SK-N-MC (cell line): ENCODE measurements around the gene TRPM2.
"Not testable (repeated sequence)": the region's sequence is repeated elsewhere in the genome, so short reads cannot be mapped to it uniquely, and the experiment has no call there.

Experiments used
- DNase-seq: peaks from one replicate; pipeline ENCODE4 v3.0.0-alpha.2; 2011; ENCODE audit warnings: low read depth, low spot score
- H3K27ac ChIP-seq: fragments of 200-600 bp; sonication (generic); 2 replicates; pipeline ENCODE4 v1.5.1; 2016; ENCODE audit warnings: mixed run types
- H3K36me3 ChIP-seq: fragments of 200-600 bp; sonication (generic); 2 replicates; pipeline ENCODE4 v1.6.1; 2017; ENCODE audit warnings: antibody characterized with exemption, low read length, mixed read lengths; ENCODE audit not compliant: insufficient read depth
- H3K4me3 ChIP-seq: fragments of 200-600 bp; sonication (generic); 2 replicates; pipeline ENCODE4 v1.5.1; 2016
- H3K9ac ChIP-seq: fragments of 200-600 bp; sonication (generic); 2 replicates; pipeline ENCODE4 v1.8.0; 2017; ENCODE audit warnings: mixed run types, mixed read lengths; ENCODE audit not compliant: insufficient read length
- H3K9me3 ChIP-seq: fragments of 200-600 bp; sonication (generic); 2 replicates; pipeline ENCODE4 v1.6.1; 2017; ENCODE audit warnings: low read depth, mild to moderate bottlenecking, antibody characterized with exemption, low read length, moderate library complexity, mixed read lengths
- EZH2 ChIP-seq: fragments of 200-600 bp; sonication (generic); IDR thresholded peaks from one replicate; pipeline ENCODE4 v1.6.1; 2017; ENCODE audit warnings: antibody characterized with exemption
- FOXP2 ChIP-seq: optimal IDR thresholded peaks from 2 replicates; pipeline ENCODE3; 2011; ENCODE audit warnings: mild to moderate bottlenecking, moderate library complexity; ENCODE audit not compliant: insufficient read depth; ENCODE audit errors: extremely low read length, control extremely low read depth
- POLR2AphosphoS5 ChIP-seq: IDR thresholded peaks from 2 replicates; pipeline ENCODE4 v1.6.1; 2012; ENCODE audit warnings: mild to moderate bottlenecking, low read depth, low read length, borderline replicate concordance

TRPM2 gene

DNA sequence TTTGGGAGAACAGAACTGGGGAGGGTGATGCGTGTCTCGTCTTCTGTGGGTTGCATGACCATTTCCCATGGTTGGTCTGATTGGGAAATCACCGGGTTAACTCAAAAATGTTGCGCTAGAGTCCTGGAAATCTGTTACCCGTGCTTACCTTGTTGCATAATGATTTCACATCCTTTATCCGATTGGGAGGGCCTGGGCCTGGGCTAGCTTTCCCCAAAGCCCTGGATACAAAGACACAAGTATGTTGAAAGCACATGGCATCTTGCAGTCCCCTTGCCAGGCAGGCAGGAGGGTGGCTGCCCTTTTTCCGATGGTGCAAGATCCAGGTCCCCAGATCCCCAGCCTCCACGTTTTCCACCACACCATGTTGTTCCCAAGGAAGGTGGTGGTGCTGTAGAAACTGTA, 582 bp downstream of the TRPM2 start:
- Histone ChIP-seq H3K9ac (no peak overlapping the region), H3K4me3 (no peak overlapping the region), H3K36me3 (no peaks in the 10 kb centered on the region), H3K9me3 (no peaks in the 10 kb centered on the region), H3K27ac (no peak overlapping the region)
- no peak for TF ChIP-seq FOXP2
- TF ChIP-seq EZH2: no peak
- no peak for TF ChIP-seq POLR2AphosphoS5
- no peak for DNase-seq

DNA sequence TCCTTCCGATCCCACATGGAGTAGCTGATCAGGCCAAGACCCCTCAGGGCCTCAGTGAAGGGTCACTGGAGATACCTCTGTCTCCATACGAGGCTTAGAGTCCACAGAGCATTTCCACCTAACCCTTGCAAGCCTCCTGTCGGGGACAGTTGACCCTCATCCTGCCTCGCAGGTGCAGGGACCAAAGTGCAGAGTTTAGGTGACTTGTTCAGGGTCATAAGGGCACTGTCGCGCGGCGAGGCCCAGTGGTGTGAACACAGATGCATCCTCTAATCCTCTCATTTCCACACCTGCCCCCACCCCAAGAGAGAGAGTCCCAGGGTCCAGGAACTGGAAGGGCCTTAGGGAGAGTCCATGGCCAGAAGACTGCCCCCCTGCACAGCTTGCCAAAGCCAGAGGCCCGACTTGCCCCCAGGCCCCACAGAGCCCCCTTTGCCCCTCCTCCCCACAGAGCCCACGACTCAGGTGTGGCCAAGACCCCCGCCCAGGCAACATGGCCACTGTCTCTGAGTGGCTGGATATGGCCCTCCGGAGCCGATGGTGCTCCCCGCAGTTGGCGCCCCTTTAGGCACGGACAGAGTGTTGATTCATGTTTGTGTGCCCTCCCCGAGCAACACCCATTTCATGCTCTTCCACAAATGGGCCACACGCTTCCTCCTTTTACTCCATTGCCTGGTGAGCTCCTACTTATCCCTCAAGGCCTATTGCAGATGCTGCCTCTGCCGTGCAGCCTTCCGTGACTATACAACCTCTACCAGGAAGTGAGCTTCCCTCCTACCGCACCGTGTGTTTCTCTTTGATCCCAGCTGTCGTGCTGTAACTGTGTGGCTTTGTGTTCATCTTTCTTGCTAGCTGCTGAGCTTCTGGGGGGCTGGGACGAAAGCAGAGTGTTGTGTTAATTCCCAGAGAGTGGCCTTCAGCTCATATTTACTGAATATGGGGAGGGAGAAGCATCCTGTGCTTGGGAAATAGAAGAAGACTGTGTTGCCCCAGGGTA, 1.7 kb downstream of the TRPM2 start:
- Histone ChIP-seq H3K27ac (no peak overlapping the region), H3K9ac (no peak overlapping the region), H3K4me3 (no peak overlapping the region), H3K9me3 (no peaks in the 10 kb centered on the region), H3K36me3 (no peaks in the 10 kb centered on the region)
- TF ChIP-seq POLR2AphosphoS5: no peak
- no peak for TF ChIP-seq FOXP2
- no peak for DNase-seq

DNA sequence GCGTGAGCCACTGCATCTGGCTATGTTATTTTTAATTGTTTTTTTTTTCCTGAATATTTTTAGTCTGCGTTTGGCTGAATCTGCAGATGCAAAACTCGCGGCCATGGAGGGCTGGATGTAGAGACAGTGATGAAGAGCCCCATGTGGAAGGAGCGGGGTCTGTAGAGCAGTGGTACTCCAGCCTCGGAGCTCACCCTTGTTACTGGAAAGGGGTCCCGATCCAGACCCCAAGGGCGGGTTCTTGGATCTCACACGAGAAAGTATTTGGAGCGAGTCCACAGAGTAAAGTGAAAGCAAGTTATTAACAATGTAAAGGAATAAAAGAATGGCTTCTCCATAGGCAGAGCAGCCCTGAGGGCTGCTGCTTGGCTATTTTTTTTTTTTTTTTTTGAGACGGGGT, 2.7 kb downstream of the TRPM2 start:
- Histone ChIP-seq H3K36me3 (no peaks in the 10 kb centered on the region), H3K4me3 (no peak overlapping the region), H3K9ac (no peak overlapping the region), H3K27ac (no peak overlapping the region), H3K9me3 (no peaks in the 10 kb centered on the region)
- no peak for DNase-seq
- TF ChIP-seq FOXP2 (no peak), POLR2AphosphoS5 (no peak), EZH2 (no peak)

DNA sequence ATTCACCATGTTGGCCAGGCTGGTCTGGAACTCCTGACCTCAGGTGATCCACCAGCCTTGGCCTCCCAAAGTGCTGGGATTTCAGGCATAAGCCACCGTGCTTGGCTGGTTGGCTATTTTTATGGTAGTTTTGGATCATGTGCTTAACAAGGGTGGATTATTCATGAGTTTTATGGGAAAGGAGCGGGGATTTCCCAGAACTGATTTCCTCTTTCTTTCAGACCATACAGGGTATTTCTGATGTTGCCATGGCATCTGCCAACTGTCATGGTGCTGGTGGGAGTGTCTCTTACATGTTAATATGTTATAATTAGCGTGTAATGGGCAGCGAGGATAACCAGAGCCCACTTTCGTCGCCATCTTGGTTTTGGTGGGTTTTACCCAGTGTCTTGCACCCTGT, 3.2 kb downstream of the TRPM2 start:
- Histone ChIP-seq H3K9ac (no peak overlapping the region), H3K27ac (no peak overlapping the region), H3K4me3 (no peak overlapping the region), H3K36me3 (no peaks in the 10 kb centered on the region), H3K9me3 (no peaks in the 10 kb centered on the region)
- TF ChIP-seq EZH2 (no peak), FOXP2 (no peak), POLR2AphosphoS5 (no peak)
- DNase-seq: no peak

DNA sequence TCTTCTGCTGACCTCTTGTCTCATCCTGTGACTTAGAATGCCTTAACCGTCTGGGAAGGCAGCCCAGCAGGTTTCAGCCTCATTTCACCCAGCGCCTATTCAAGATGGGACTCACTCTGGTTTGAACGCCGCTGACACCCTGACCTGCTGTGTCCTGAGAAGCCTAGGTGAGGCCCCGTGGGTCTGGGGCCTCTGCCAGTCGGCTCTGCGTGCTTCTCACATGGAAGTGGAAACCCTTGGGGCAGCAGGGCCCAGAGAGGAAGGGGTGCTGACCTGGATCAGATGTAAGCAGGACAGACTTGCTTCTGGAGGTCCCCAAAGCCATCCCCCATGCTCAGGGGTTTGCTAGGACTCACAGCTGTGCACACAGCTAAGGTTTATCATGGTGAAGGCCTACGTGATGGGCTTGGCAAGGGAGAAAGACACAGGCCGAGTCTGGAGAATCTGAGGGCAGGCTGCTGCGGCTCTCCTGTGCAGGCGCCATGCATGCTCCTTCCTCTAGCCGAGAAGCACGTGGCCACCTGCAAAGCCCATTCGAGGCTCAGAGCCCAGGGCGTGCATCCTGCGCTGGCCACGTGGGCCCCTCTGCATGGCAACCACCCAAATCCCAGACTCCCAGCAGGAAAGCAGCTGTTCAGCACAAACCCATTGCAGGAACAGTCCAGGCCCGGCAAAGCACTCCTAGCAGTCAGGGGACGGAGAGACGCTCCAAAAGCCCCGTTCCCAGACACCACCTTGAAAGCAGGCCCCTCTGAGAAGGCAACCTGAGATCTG, 3.8 kb downstream of the TRPM2 start:
- no peak overlapping the region for H3K9ac ChIP-seq
- DNase-seq: no peak
- TF ChIP-seq FOXP2 (no peak), POLR2AphosphoS5 (no peak), EZH2 (no peak)
- H3K27ac ChIP-seq: no peak overlapping the region
- H3K4me3 ChIP-seq: no peak overlapping the region
- no peaks in the 10 kb centered on the region for H3K36me3 ChIP-seq
- H3K9me3 ChIP-seq: no peaks in the 10 kb centered on the region

DNA sequence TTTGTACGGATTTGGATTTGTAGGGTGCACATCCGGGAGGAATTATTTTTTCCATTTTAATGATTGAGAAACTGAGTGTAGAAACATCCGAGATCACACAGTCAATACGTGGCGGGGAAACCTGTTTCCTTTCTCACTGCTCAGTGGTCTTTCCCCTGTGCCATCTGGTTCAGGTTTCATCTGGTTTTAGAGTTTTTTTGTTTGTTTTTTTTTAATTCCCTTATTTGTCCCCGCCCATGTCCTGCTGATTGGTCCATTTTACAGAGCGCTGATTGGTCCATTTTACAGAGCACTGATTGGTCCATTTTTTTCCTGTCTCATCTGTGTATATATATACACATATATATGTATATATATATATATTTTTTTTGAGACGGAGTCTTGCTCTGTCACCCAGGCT, 6.0 kb downstream of the TRPM2 start:
- no peak for TF ChIP-seq EZH2
- no peak for TF ChIP-seq FOXP2
- TF ChIP-seq POLR2AphosphoS5: no peak
- H3K4me3 ChIP-seq: no peak overlapping the region
- H3K27ac ChIP-seq: no peak overlapping the region
- DNase-seq: no peak
- H3K36me3 ChIP-seq: no peaks in the 10 kb centered on the region
- no peaks in the 10 kb centered on the region for H3K9me3 ChIP-seq
- H3K9ac ChIP-seq: no peak overlapping the region

DNA sequence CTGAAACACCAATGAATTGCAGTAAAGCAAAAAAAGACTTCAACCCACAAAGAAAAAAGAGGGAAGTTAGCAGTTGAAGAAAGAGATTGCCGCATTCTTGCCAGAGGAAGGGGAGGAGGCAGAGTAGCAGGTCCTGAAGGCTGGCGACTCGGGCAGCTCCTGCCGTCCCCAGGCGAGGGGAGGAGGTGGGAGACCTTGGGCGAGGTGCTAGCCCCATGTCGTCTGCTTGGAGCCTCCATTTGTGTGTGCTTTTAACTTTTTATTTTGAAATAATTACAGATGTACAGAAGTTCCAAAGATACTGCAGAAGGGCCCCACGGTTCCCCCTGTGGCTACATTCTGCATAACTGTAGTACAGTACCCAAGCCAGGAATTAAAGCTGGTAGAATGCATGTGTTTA, 6.7 kb downstream of the TRPM2 start:
- DNase-seq: no peak
- Histone ChIP-seq H3K9ac (no peak overlapping the region), H3K4me3 (no peak overlapping the region), H3K9me3 (no peaks in the 10 kb centered on the region), H3K27ac (no peak overlapping the region), H3K36me3 (no peaks in the 10 kb centered on the region)
- TF ChIP-seq FOXP2: no peak
- TF ChIP-seq POLR2AphosphoS5: no peak
- no peak for TF ChIP-seq EZH2

DNA sequence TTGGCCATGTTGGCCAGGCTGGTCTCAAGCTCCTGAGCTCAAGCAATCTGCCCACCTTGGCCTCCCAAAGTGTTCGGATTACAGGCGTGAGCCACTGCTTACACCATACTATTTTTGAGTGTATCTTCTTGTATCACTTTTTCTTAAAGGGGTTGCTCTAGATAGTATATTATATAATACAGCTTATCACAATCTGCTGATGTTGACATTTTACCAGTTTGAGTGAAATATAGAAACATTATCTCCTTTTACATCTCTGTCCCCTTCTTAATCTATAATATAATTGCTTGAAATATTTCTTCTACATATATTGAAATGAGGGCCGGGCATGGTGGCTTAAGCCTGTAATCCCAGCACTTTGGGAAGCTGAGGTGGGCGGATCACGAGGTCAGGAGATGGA, 8.5 kb downstream of the TRPM2 start:
- H3K4me3 ChIP-seq, H3K9ac ChIP-seq, DNase-seq, H3K27ac ChIP-seq, H3K36me3 ChIP-seq, H3K9me3 ChIP-seq: not testable (repeated sequence)

DNA sequence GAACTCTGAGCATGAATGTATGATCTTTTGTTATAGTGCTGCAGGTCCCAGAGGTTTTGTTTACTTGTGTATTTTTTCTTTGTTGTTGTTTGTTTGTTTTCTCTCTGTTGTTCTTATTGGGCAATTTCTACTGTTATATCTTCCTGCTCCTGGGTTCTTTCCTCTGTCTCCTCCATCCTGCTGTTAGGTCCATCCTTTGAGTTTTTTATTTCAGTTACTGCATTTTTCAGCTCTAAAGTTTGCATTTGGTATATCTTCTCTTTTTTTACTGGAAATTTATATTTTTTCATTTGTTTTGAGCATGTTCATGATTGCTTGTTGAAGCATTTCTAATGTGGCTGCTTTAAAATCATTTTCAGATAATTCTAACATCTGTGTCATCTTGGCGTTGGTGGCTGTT, 9.9 kb downstream of the TRPM2 start:
- Histone ChIP-seq H3K9me3 (no peaks in the 10 kb centered on the region), H3K4me3 (no peak overlapping the region), H3K9ac (no peak overlapping the region), H3K27ac (no peak overlapping the region), H3K36me3 (no peaks in the 10 kb centered on the region)
- no peak for DNase-seq
- TF ChIP-seq FOXP2: no peak
- no peak for TF ChIP-seq EZH2
- TF ChIP-seq POLR2AphosphoS5: no peak
